M059J (cell line): ENCODE data around the gene E2F1. TPM values are rescaled to one million over a fixed set of nuclear protein-coding genes. Genes with fewer than 3 reads are reported as not detected.

Experiments used
- DNase-seq: peaks from one replicate; pipeline ENCODE4 v3.0.0-alpha.2; 2012; ENCODE audit warnings: low read depth
- total RNA-seq: library from RNA; depleted of rRNA; stranded (reverse); fragments of >200 nt; shearing (Covaris generic); gene quantifications from 2 replicates; pipeline ENCODE4 v1.2.3, GENCODE V29; 2014

The E2F1 gene
- total RNA-seq, 1 experiment from 2014 or later: 67.8 TPM

- DNase-seq: no peak
These were observed 13.6 kb downstream of the E2F1 start for GRCh38 chr20:33672426-33673113.

GRCh38 chr20:33671573-33672288 lies 14.5 kb downstream of the E2F1 start:
- no peak for DNase-seq

GRCh38 chr20:33670715-33671499 lies 15.3 kb downstream of the E2F1 start:
- DNase-seq: no peak

GRCh38 chr20:33669873-33670640 lies 16.1 kb downstream of the E2F1 start:
- DNase-seq: no peak

- DNase-seq: no peak
These were observed 17.0 kb downstream of the E2F1 start for GRCh38 chr20:33669224-33669623.

- DNase-seq: no peak
These were observed 17.6 kb downstream of the E2F1 start for GRCh38 chr20:33668466-33669155.

- DNase-seq: no peak
These were observed 18.3 kb downstream of the E2F1 start for GRCh38 chr20:33667676-33668465.

- no peak for DNase-seq
These were observed 18.9 kb downstream of the E2F1 start for GRCh38 chr20:33667245-33667675.

- no peak for DNase-seq
These were observed 19.6 kb downstream of the E2F1 start, which contains the start of gene ACTL10 for GRCh38 chr20:33666293-33667244. TSS of gene ACTL10 (plus strand) at chr20:33666943. CDS start at chr20:33667498, 555 bp downstream.

- DNase-seq: no peak
These were observed 21.4 kb downstream of the E2F1 start for GRCh38 chr20:33664762-33665144.

- DNase-seq: no peak
These were observed 22.0 kb downstream of the E2F1 start for GRCh38 chr20:33664085-33664761.

- DNase-seq: peak; percentile 83
These were observed 22.8 kb downstream of the E2F1 start for GRCh38 chr20:33663161-33664084.

- DNase-seq: no peak
These were observed 24.0 kb downstream of the E2F1 start, which contains the start of gene C20orf144 for GRCh38 chr20:33662172-33662571. TSS of gene C20orf144 (plus strand) at chr20:33662327. CDS start at chr20:33662346, 19 bp downstream.

- no peak for DNase-seq
These were observed 25.5 kb downstream of the E2F1 start for GRCh38 chr20:33660685-33661058.

- DNase-seq: no peak
These were observed 26.0 kb downstream of the E2F1 start for GRCh38 chr20:33660035-33660684.

GRCh38 chr20:33659341-33660034 lies 26.7 kb downstream of the E2F1 start:
- no peak for DNase-seq
